IMR-90 (cell line): ENCODE results near the gene GCLC. TPM values are rescaled to one million over a fixed set of nuclear protein-coding genes. Genes with fewer than 3 reads are reported as not detected.

Experiments used
- ATAC-seq: fragments of 200-7000 bp; cut with Tn5 transposase; 2 replicates; pipeline ENCODE4 v1.9.1; 2020; ENCODE audit warnings: low read depth, mild to moderate bottlenecking, moderate library complexity
- BruUV-seq: library from RNA; stranded (reverse); fragments of 400-500 nt; replicated peaks from 2 replicates; lab custom pipeline; 2021; lab: Mats Ljungman, UMichigan
- CTCF ChIA-PET: fragments of 300-600 bp; formaldehyde crosslinking; extraction: SDS; loops from one replicate; lab custom pipeline; 2021; ENCODE audit warnings: antibody characterized with exemption; lab: Yijun Ruan, JAX
- POLR2A ChIA-PET: fragments of 300-600 bp; sonication (Branson Sonifier 250); formaldehyde crosslinking; loops from one replicate; lab custom pipeline; 2022; ENCODE audit warnings: antibody characterized with exemption; ENCODE audit not compliant: unreplicated experiment; lab: Charles Lee
- DNase-seq: peaks from one replicate; pipeline ENCODE4 v3.0.0; 2013
- H2AFZ ChIP-seq: replicated peaks from 2 replicates; pipeline ENCODE3; 2013; ENCODE audit warnings: low read length, mild to moderate bottlenecking; ENCODE audit not compliant: poor library complexity
- H2AK5ac ChIP-seq: 2 replicates; pipeline ENCODE4 v1.6.1; 2013; ENCODE audit warnings: low read depth, low read length, inconsistent platforms
- H2AK9ac ChIP-seq: replicated peaks from 2 replicates; pipeline ENCODE3; 2013; ENCODE audit warnings: mild to moderate bottlenecking, low read depth, low read length, moderate library complexity; ENCODE audit not compliant: poor library complexity
- H2BK120ac ChIP-seq: 2 replicates; pipeline ENCODE4 v1.6.1; 2013; ENCODE audit warnings: low read depth, low read length, inconsistent platforms
- H2BK15ac ChIP-seq: 3 replicates; pipeline ENCODE4 v1.6.1; 2013; ENCODE audit warnings: low read depth, low read length, inconsistent platforms
- H2BK20ac ChIP-seq: 2 replicates; pipeline ENCODE4 v1.6.1; 2013; ENCODE audit warnings: low read depth, mild to moderate bottlenecking, inconsistent platforms, low read length, moderate library complexity
- H2BK5ac ChIP-seq: 2 replicates; pipeline ENCODE4 v1.6.1; 2013; ENCODE audit warnings: mild to moderate bottlenecking, low read depth, low read length, inconsistent platforms; ENCODE audit not compliant: poor library complexity, severe bottlenecking
- H3K14ac ChIP-seq: replicated peaks from 2 replicates; pipeline ENCODE4 v1.6.1; 2013; ENCODE audit warnings: low read depth, low read length, inconsistent platforms
- H3K18ac ChIP-seq: 2 replicates; pipeline ENCODE4 v1.6.1; 2013; ENCODE audit warnings: low read depth, low read length, control low read depth
- H3K23ac ChIP-seq: 2 replicates; pipeline ENCODE4 v1.6.1; 2013; ENCODE audit warnings: low read depth, low read length, inconsistent platforms
- H3K27ac ChIP-seq: 2 replicates; pipeline ENCODE4 v1.5.1; 2013; ENCODE audit warnings: mild to moderate bottlenecking, control low read depth, low read length; ENCODE audit not compliant: insufficient read depth
- H3K27me3 ChIP-seq: 2 replicates; pipeline ENCODE4 v1.6.1; 2013; ENCODE audit warnings: low read length; ENCODE audit not compliant: control insufficient read depth, insufficient read depth
- H3K36me3 ChIP-seq: 2 replicates; pipeline ENCODE4 v1.6.1; 2013; ENCODE audit warnings: low read length, mixed read lengths; ENCODE audit not compliant: control insufficient read depth, insufficient read depth
- H3K4ac ChIP-seq: 2 replicates; pipeline ENCODE4 v1.6.1; 2013; ENCODE audit warnings: low read depth, low read length, inconsistent platforms
- H3K4me1 ChIP-seq: 2 replicates; pipeline ENCODE4 v1.6.1; 2013; ENCODE audit warnings: low read length, mixed read lengths; ENCODE audit not compliant: control insufficient read depth, insufficient read depth
- H3K4me2 ChIP-seq: 2 replicates; pipeline ENCODE4 v1.6.1; 2013; ENCODE audit warnings: low read depth, mild to moderate bottlenecking, control low read depth, low read length, moderate library complexity
- H3K4me3 ChIP-seq: 2 replicates; pipeline ENCODE4 v1.5.1; 2013; ENCODE audit warnings: low read depth, mild to moderate bottlenecking, control low read depth, low read length, moderate library complexity; ENCODE audit not compliant: insufficient read depth
- H3K56ac ChIP-seq: 2 replicates; pipeline ENCODE4 v1.6.1; 2013; ENCODE audit warnings: low read length, inconsistent platforms; ENCODE audit not compliant: insufficient read depth; ENCODE audit errors: extremely low read depth
- H3K79me1 ChIP-seq, 2 experiments: 2 replicates each; pipeline ENCODE4 v1.6.1; 2013; ENCODE audit warnings: low read length in 2 of 2, inconsistent platforms in 1 of 2, low read depth in 1 of 2
- H3K9ac ChIP-seq: 2 replicates; pipeline ENCODE4 v1.6.1; 2013; ENCODE audit warnings: low read depth, low read length, control low read depth
- H3K9me1 ChIP-seq: 2 replicates; pipeline ENCODE4 v1.6.1; 2013; ENCODE audit warnings: low read length, inconsistent platforms; ENCODE audit not compliant: insufficient read depth
- H3K9me3 ChIP-seq: 2 replicates; pipeline ENCODE4 v1.6.1; 2013; ENCODE audit warnings: low read length; ENCODE audit not compliant: control insufficient read depth, insufficient read depth
- H4K20me1 ChIP-seq: 2 replicates; pipeline ENCODE4 v1.6.1; 2013; ENCODE audit warnings: low read length, inconsistent platforms; ENCODE audit not compliant: insufficient read depth
- H4K5ac ChIP-seq: 2 replicates; pipeline ENCODE4 v1.6.1; 2013; ENCODE audit warnings: mild to moderate bottlenecking, low read depth, low read length, control low read depth
- H4K8ac ChIP-seq, 2 experiments: 2 replicates each; pipeline ENCODE4 v1.6.1; 2013; ENCODE audit warnings: low read depth in 2 of 2, low read length in 2 of 2, control low read depth in 1 of 2, inconsistent platforms in 1 of 2
- H4K91ac ChIP-seq: 2 replicates; pipeline ENCODE4 v1.6.1; 2013; ENCODE audit warnings: low read depth, low read length, inconsistent platforms; ENCODE audit not compliant: insufficient read depth
- BHLHE40 ChIP-seq: fragments of 150-350 bp; IDR thresholded peaks from 2 replicates; pipeline ENCODE4 v1.6.1; 2016; ENCODE audit warnings: mild to moderate bottlenecking, low read depth, low read length
- CEBPB ChIP-seq: IDR thresholded peaks from 2 replicates; pipeline ENCODE4 v1.6.1; 2012; ENCODE audit warnings: low read depth, low read length, improper control_type of control experiment
- CHD1 ChIP-seq: IDR thresholded peaks from 2 replicates; pipeline ENCODE4 v1.6.1; 2012; ENCODE audit warnings: low read depth, low read length, improper control_type of control experiment
- FOS ChIP-seq: fragments of 150-350 bp; IDR thresholded peaks from 2 replicates; pipeline ENCODE4 v1.6.1; 2016; ENCODE audit warnings: low read depth, low read length
- MAFK ChIP-seq: IDR thresholded peaks from 2 replicates; pipeline ENCODE4 v1.6.1; 2012; ENCODE audit warnings: low read depth, low read length, improper control_type of control experiment
- MAZ ChIP-seq: IDR thresholded peaks from 2 replicates; pipeline ENCODE4 v1.6.1; 2012; ENCODE audit warnings: low read depth, mild to moderate bottlenecking, low read length, improper control_type of control experiment, moderate library complexity, borderline replicate concordance
- MXI1 ChIP-seq: IDR thresholded peaks from 2 replicates; pipeline ENCODE4 v1.6.1; 2012; ENCODE audit warnings: low read depth, mild to moderate bottlenecking, low read length, moderate library complexity, borderline replicate concordance
- NFE2L2 ChIP-seq: fragments of 150-350 bp; IDR thresholded peaks from 2 replicates; pipeline ENCODE4 v1.6.1; 2016; ENCODE audit warnings: low read depth, mild to moderate bottlenecking, low read length
- POLR2A ChIP-seq: IDR thresholded peaks from 2 replicates; pipeline ENCODE4 v1.6.1; 2012; ENCODE audit warnings: mild to moderate bottlenecking, low read depth, low read length
- RAD21 ChIP-seq: IDR thresholded peaks from 2 replicates; pipeline ENCODE4 v1.6.1; 2012; ENCODE audit warnings: low read length, improper control_type of control experiment
- RCOR1 ChIP-seq: IDR thresholded peaks from 2 replicates; pipeline ENCODE4 v1.6.1; 2012; ENCODE audit warnings: mild to moderate bottlenecking, low read length, improper control_type of control experiment; ENCODE audit not compliant: insufficient replicate concordance
- RFX5 ChIP-seq: IDR thresholded peaks from 2 replicates; pipeline ENCODE4 v1.8.0; 2012; ENCODE audit warnings: low read depth, mild to moderate bottlenecking, low read length, moderate library complexity
- SMC3 ChIP-seq: fragments of 150-350 bp; IDR thresholded peaks from 2 replicates; pipeline ENCODE4 v1.6.1; 2016; ENCODE audit warnings: low read depth, mild to moderate bottlenecking, antibody characterized with exemption, low read length, moderate library complexity
- WGBS, 2 experiments: methylation state at CpG; one replicate each; pipeline versions ENCODE4 v1.1.5 to v1.1.7; 2013; ENCODE audit warnings: missing lambda C conversion rate in 2 of 2; ENCODE audit not compliant: insufficient read length in 1 of 2; ENCODE audit errors: extremely low coverage in 2 of 2; 5-methylcytosine and 5-hydroxymethylcytosine counted together
- dilution Hi-C: fragments of 300-500 bp; cut with HindIII; formaldehyde crosslinking; loops from one replicate; pipeline ENCODE4 v1.14.3; 2018; ENCODE audit warnings: low sequenced_read_pairs; ENCODE audit not compliant: unreplicated experiment
- in situ Hi-C: fragments of 300-500 bp; cut with MboI; formaldehyde crosslinking; loops from 3 replicates; pipeline ENCODE4 v1.14.3; 2019; ENCODE audit warnings: low sequenced_read_pairs, inconsistent platforms, mixed read lengths
- intact Hi-C: fragments of 100-400 bp; cut with micrococcal nuclease; formaldehyde crosslinking; loops from 2 replicates; pipeline ENCODE4 v1.10.0; 2022
- polyA plus RNA-seq, 3 experiments: library from polyadenylated mRNA; depleted of rRNA; stranded (reverse); fragments of >200 nt; gene quantifications; 2 replicates each; pipeline ENCODE4 v1.2.3, GENCODE V29; 2012; ENCODE audit warnings: low replicate concordance in 1 of 3
- total RNA-seq: library from RNA; depleted of rRNA; stranded (reverse); fragments of >200 nt; gene quantifications from 2 replicates; pipeline ENCODE4 v1.2.3, GENCODE V29; 2012
- TF ChIP-seq, protein P1 (sequence below): fragments of 150-350 bp; IDR thresholded peaks from 2 replicates; pipeline ENCODE4 v1.6.1; 2017; ENCODE audit warnings: mild to moderate bottlenecking, antibody characterized with exemption, low read length, low read depth
- TF ChIP-seq, protein P2 (sequence below): conservative IDR thresholded peaks from 2 replicates; pipeline ENCODE4 v1.5.1; 2012; ENCODE audit warnings: mild to moderate bottlenecking, low read depth, low read length, improper control_type of control experiment
- TF ChIP-seq, protein P3 (sequence below): fragments of 150-350 bp; IDR thresholded peaks from 2 replicates; pipeline ENCODE4 v1.6.1; 2016; ENCODE audit warnings: low read depth, mild to moderate bottlenecking, low read length, moderate library complexity, borderline replicate concordance

Gene GCLC
- total and polyA plus RNA-seq, 2 of the 4 experiments (the other 2 are of a cell fraction): 14.2 to 24.2 TPM

DNA sequence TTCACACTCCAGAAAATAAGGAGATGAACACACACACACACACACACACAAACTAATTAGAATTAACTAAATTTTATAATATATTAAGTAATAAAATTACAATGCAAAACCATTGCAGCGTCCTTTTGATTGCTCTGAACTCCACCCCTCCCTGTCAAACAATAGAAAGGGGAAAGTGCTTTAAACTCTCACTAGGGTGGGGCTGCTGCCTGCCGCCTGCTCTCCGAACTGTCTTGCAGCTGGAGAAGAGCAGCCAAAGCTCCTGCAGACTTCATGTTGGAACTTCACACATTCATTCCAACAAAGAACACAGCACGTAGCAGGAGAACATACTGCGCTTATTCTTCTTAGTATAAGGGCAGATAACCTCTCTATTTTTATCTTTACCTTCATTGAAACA is 83.2 kb downstream of the GCLC start:
- no CpG with 5 or more reads among the region's 5 CpGs for WGBS, 2 experiments
- no TSS peak for BruUV-seq
- ChIA-PET CTCF (no interaction called here), POLR2A (no interaction called here)
- Histone ChIP-seq H3K14ac (no peak overlapping the region), H3K79me1 (no peaks in the 10 kb centered on the region), H3K27ac (no peak overlapping the region), H3K18ac (no peak overlapping the region; the same call in 1 of the 2 replicates), H3K56ac (no peak overlapping the region), H3K4me3 (no peak overlapping the region), H2BK5ac (no peak overlapping the region), H3K4me2 (no peak overlapping the region), H3K23ac (no peak overlapping the region), H2AK5ac (no peak overlapping the region), H2AFZ (no peak overlapping the region), H4K20me1 (no peaks in the 10 kb centered on the region), H3K9me1 (0 out of 2 replicates have a peak, but pooled peaks cover 9% of the 10 kb centered on the region), H4K5ac (no peak overlapping the region), H3K4me1 (peaks cover 10% of the 10 kb centered on the region; the same call in 1 of the 2 replicates), H2AK9ac (no peak overlapping the region), H4K91ac (no peak overlapping the region), H2BK120ac (no peak overlapping the region), H3K27me3 (peaks cover 7% of the 10 kb centered on the region; the same call in 1 of the 2 replicates), H4K8ac (no peak overlapping the region), H3K4ac (no peak overlapping the region), H2BK15ac (no peak overlapping the region), H3K36me3 (no peaks in the 10 kb centered on the region), H3K9ac (peak overlapping the region; percentile 16; the same call in 1 of the 2 replicates), H2BK20ac (no peak overlapping the region), H3K9me3 (no peaks in the 10 kb centered on the region)
- dilution Hi-C loops: no loop called here
- in situ Hi-C loops: no loop called here
- TF ChIP-seq MXI1 (no peak), RFX5 (no peak), FOS (no peak), CEBPB (no peak), RCOR1 (no peak), BHLHE40 (no peak), NFE2L2 (no peak), SMC3 (no peak), MAFK (no peak), MAZ (no peak), CHD1 (no peak), POLR2A (no peak), RAD21 (no peak)
- TF ChIP-seq, protein P1, sequence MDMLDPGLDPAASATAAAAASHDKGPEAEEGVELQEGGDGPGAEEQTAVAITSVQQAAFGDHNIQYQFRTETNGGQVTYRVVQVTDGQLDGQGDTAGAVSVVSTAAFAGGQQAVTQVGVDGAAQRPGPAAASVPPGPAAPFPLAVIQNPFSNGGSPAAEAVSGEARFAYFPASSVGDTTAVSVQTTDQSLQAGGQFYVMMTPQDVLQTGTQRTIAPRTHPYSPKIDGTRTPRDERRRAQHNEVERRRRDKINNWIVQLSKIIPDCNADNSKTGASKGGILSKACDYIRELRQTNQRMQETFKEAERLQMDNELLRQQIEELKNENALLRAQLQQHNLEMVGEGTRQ: no peak
- TF ChIP-seq, protein P2, sequence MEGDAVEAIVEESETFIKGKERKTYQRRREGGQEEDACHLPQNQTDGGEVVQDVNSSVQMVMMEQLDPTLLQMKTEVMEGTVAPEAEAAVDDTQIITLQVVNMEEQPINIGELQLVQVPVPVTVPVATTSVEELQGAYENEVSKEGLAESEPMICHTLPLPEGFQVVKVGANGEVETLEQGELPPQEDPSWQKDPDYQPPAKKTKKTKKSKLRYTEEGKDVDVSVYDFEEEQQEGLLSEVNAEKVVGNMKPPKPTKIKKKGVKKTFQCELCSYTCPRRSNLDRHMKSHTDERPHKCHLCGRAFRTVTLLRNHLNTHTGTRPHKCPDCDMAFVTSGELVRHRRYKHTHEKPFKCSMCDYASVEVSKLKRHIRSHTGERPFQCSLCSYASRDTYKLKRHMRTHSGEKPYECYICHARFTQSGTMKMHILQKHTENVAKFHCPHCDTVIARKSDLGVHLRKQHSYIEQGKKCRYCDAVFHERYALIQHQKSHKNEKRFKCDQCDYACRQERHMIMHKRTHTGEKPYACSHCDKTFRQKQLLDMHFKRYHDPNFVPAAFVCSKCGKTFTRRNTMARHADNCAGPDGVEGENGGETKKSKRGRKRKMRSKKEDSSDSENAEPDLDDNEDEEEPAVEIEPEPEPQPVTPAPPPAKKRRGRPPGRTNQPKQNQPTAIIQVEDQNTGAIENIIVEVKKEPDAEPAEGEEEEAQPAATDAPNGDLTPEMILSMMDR: no peak
- TF ChIP-seq, protein P3, sequence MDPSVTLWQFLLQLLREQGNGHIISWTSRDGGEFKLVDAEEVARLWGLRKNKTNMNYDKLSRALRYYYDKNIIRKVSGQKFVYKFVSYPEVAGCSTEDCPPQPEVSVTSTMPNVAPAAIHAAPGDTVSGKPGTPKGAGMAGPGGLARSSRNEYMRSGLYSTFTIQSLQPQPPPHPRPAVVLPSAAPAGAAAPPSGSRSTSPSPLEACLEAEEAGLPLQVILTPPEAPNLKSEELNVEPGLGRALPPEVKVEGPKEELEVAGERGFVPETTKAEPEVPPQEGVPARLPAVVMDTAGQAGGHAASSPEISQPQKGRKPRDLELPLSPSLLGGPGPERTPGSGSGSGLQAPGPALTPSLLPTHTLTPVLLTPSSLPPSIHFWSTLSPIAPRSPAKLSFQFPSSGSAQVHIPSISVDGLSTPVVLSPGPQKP: no peak
- intact Hi-C loops: no loop called here
- DNase-seq: no peak
- ATAC-seq: no peak
